ENCODE data around the gene DENND4C.

- no peak for TF ChIP-seq CTCF (conservative IDR thresholded peaks at IDR 0.05; ENCODE audit: low read length)
- no peak for TF ChIP-seq EZH2phosphoT487 (IDR thresholded peaks at IDR 0.05; ENCODE audit: borderline replicate concordance, low read depth, low read length)
Measured at GRCh38 chr9:19381656-19382055, 151.2 kb downstream of the DENND4C start.
